Peyer's patch (tissue), 4 donors: ENCODE results near the gene TMEM117. TPM values are rescaled to one million over a fixed set of nuclear protein-coding genes. Genes with fewer than 3 reads are reported as not detected.

Experiments
- DNase-seq, 3 donors: peaks; one replicate each; pipeline ENCODE4 v3.0.0-alpha.2; 2017 to 2019
- H3K27ac ChIP-seq, 4 donors: fragments of 200-600 bp; sonication (generic); one replicate each; pipeline ENCODE4 v1.5.1; 2016 to 2019
- H3K27me3 ChIP-seq, 2 donors: fragments of 200-600 bp; sonication (generic); one replicate each; pipeline ENCODE4 v1.5.1; 2019
- H3K36me3 ChIP-seq, 3 donors: fragments of 200-600 bp; sonication (generic); one replicate each; pipeline ENCODE4 v1.5.1; 2016 to 2019
- H3K4me1 ChIP-seq, 4 donors: fragments of 200-600 bp; sonication (generic); one replicate each; pipeline ENCODE4 v1.5.1; 2016 to 2019
- H3K4me3 ChIP-seq, 4 donors: fragments of 200-600 bp; sonication (generic); 1 replicate in 3 of 4; 2 replicates in 1 of 4; pipeline ENCODE4 v1.5.1; 2016 to 2019; ENCODE audit warnings: mild to moderate bottlenecking in 1 of 4
- H3K9me3 ChIP-seq, 4 donors: fragments of 200-600 bp; sonication (generic); one replicate each; pipeline ENCODE4 v1.5.1; 2016 to 2019; ENCODE audit warnings: mild to moderate bottlenecking in 1 of 4
- POLR2A ChIP-seq, 2 donors: fragments of 450-650 bp; IDR thresholded peaks; one replicate each; pipeline ENCODE4 v1.5.1; 2017; ENCODE audit warnings: antibody characterized with exemption in 2 of 2, mild to moderate bottlenecking in 2 of 2, moderate library complexity in 2 of 2
- total RNA-seq, 4 donors: library from RNA; depleted of rRNA; stranded (reverse); fragments of >200 nt; gene quantifications; one replicate each; pipeline ENCODE4 v1.1.0, GENCODE V29; 2016
- TF ChIP-seq, protein P1 (sequence below), 6 experiments: fragments of 450-650 bp in 4 of 6; fragments of 200-600 bp in 2 of 6; sonication (generic) in 1 of 6; IDR thresholded peaks; one replicate each; pipeline ENCODE4 v1.5.1; 2017 to 2019; ENCODE audit warnings: antibody characterized with exemption in 6 of 6, mild to moderate bottlenecking in 3 of 6, moderate library complexity in 1 of 6

The TMEM117 gene
- total RNA-seq, 4 donors from 2014 or later: 10.7 to 60.1 (median 51.9) TPM

DNA sequence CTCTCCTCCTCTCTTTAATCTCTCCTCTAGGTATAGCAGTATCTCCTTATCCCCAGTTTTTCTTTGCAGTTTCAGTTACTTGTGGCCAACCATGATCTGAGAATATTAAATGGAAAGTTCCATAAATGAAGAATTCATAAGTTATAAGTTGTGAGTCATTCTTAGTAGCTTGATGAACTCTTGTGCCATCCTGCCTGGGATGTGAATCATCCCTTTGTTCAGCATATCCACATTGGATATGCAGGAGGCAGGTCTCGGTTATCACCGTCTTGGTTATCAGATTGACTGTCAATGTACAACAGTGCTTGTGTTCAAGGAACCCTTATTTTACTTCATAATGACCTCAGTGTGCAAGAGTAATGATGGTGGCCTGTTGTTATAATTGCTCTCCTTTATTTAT, 134.0 kb downstream of the TMEM117 start:
- peaks cover 0 to 5% (median 0%) of the 10 kb centered on the region in 3 donors for H3K36me3 ChIP-seq
- no peak for TF ChIP-seq POLR2A (IDR thresholded peaks at IDR 0.05)
- no peaks in the 10 kb centered on the region for H3K9me3 ChIP-seq
- no peak overlapping the region for H3K27ac ChIP-seq
- no peak overlapping the region for H3K4me3 ChIP-seq
- peak in 1 of 3 donors; percentile 54 for DNase-seq
- H3K4me1 ChIP-seq: no peaks in the 10 kb centered on the region
- no peaks in the 10 kb centered on the region for H3K27me3 ChIP-seq

DNA sequence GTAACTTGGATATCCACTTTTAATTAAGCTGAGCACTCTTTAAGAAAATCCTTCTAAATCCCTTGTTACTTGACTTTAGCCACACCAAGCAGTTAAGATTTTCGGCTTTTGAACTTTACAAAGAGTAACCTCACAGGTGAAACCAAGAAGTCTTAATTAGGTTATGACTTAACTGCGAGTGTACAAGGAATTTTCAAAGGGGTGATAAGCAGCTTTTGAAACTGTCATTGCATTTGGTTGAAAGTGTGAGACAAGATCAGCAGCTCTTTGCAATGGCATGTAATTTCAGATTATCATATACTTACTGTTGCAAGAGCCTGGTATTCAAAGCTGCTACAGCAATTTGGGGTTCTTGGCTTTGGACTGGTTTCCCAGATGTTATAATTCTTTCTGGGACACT, 137.5 kb downstream of the TMEM117 start:
- TF ChIP-seq, protein P1, sequence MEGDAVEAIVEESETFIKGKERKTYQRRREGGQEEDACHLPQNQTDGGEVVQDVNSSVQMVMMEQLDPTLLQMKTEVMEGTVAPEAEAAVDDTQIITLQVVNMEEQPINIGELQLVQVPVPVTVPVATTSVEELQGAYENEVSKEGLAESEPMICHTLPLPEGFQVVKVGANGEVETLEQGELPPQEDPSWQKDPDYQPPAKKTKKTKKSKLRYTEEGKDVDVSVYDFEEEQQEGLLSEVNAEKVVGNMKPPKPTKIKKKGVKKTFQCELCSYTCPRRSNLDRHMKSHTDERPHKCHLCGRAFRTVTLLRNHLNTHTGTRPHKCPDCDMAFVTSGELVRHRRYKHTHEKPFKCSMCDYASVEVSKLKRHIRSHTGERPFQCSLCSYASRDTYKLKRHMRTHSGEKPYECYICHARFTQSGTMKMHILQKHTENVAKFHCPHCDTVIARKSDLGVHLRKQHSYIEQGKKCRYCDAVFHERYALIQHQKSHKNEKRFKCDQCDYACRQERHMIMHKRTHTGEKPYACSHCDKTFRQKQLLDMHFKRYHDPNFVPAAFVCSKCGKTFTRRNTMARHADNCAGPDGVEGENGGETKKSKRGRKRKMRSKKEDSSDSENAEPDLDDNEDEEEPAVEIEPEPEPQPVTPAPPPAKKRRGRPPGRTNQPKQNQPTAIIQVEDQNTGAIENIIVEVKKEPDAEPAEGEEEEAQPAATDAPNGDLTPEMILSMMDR (IDR thresholded peaks at IDR 0.05): no peak
- no peak for TF ChIP-seq POLR2A (IDR thresholded peaks at IDR 0.05)
- no peak overlapping the region for H3K27ac ChIP-seq
- no peak overlapping the region for H3K4me3 ChIP-seq
- H3K36me3 ChIP-seq: peaks cover 0 to 5% (median 0%) of the 10 kb centered on the region in 3 donors
- no peaks in the 10 kb centered on the region for H3K4me1 ChIP-seq
- DNase-seq: no peak
- H3K9me3 ChIP-seq: no peaks in the 10 kb centered on the region
- H3K27me3 ChIP-seq: no peaks in the 10 kb centered on the region

DNA sequence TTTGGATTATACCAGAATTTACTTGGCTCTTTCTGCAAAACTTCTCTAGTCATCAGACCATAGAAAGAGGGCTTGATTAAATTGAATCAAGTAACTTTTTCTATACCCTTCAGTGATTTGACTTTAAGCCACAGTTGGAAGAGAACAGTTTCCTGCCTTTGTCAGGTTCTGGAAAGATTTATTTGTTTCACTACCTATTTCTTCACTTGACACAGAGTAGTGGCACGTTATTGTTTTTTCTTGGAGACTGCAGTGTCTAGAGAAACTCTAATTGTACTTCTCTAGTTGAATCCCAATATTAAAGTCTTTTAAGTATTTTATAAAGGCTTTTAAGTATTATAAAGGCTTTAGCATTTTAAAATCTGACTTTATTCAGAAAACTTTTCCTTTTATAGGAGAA, 138.1 kb downstream of the TMEM117 start:
- peaks cover 0 to 5% (median 0%) of the 10 kb centered on the region in 3 donors for H3K36me3 ChIP-seq
- no peaks in the 10 kb centered on the region for H3K4me1 ChIP-seq
- H3K27ac ChIP-seq: no peak overlapping the region
- H3K4me3 ChIP-seq: no peak overlapping the region
- no peaks in the 10 kb centered on the region for H3K9me3 ChIP-seq
- H3K27me3 ChIP-seq: no peaks in the 10 kb centered on the region
- no peak for DNase-seq
- TF ChIP-seq POLR2A (IDR thresholded peaks at IDR 0.05): no peak
- TF ChIP-seq, protein P1 (IDR thresholded peaks at IDR 0.05): no peak

DNA sequence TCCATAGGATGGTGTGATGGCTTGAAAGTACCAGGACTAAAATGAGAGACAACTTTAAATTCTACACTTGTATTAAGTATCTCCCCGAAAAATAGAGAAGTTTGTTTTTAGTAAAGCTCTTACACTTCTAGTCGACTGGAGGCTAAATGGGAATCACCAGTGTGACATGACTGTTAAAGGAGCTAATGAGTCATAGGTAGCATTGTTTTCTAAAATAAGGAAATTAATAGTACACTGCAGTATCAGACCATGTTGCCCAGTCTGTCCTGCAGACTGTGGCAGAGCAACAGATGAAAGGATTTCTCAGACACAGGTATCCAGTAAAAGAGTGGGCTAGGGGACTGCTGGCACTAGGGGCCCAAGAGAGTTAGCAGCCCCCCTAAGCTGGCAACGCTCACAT, 140.1 kb downstream of the TMEM117 start:
- no peak for TF ChIP-seq POLR2A (IDR thresholded peaks at IDR 0.05)
- TF ChIP-seq, protein P1 (IDR thresholded peaks at IDR 0.05): no peak
- Histone ChIP-seq H3K4me1 (no peaks in the 10 kb centered on the region), H3K27me3 (no peaks in the 10 kb centered on the region), H3K36me3 (peaks cover 0 to 5% (median 0%) of the 10 kb centered on the region in 3 donors), H3K4me3 (no peak overlapping the region), H3K27ac (no peak overlapping the region), H3K9me3 (no peaks in the 10 kb centered on the region)
- no peak for DNase-seq

DNA sequence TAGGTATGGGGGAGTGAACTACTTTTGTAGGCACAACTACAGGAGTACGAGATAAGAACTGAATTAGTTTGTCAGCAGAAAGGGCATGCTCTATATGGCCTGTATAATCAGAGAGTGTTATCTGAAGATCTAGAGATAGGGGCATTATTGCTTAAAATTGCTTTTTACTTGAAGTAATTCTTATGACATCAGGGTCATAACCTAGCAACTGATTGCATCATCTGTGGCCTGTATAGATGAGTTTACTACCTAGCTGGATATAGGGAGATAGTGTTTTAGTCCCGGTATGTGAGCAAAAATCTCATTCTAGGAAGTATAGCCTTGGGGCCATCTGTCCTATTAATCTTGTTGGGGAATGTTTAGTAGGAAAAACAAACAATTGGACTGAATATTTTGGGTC, 142.7 kb downstream of the TMEM117 start:
- Histone ChIP-seq H3K9me3 (no peaks in the 10 kb centered on the region), H3K4me1 (no peaks in the 10 kb centered on the region), H3K36me3 (no peaks in the 10 kb centered on the region), H3K27me3 (no peaks in the 10 kb centered on the region), H3K4me3 (no peak overlapping the region), H3K27ac (no peak overlapping the region)
- no peak for DNase-seq
- no peak for TF ChIP-seq POLR2A (IDR thresholded peaks at IDR 0.05)
- TF ChIP-seq, protein P1 (IDR thresholded peaks at IDR 0.05): no peak

DNA sequence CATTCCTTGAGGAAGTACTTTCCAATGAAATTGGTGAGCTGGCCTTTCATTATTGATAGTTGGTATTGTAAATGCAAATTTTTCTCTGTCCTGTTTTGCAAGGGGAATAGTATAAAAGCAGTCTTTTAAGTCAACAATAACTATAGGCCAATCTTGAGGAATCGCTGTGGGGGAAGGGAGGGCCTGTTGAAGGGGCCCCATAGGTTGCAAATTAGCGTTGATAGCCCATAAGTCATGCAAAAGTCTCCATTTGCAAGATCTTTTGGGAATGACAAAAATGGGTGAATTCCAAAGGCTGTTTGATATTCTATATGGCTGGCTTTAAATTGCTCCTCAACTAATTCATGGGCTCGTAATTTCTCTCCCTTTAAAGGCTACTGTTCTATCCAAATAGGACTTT, 143.6 kb downstream of the TMEM117 start:
- H3K27me3 ChIP-seq: no peaks in the 10 kb centered on the region
- no peaks in the 10 kb centered on the region for H3K9me3 ChIP-seq
- H3K4me1 ChIP-seq: no peaks in the 10 kb centered on the region
- TF ChIP-seq, protein P1 (IDR thresholded peaks at IDR 0.05): no peak
- no peak for TF ChIP-seq POLR2A (IDR thresholded peaks at IDR 0.05)
- H3K27ac ChIP-seq: no peak overlapping the region
- H3K36me3 ChIP-seq: no peaks in the 10 kb centered on the region
- DNase-seq: no peak
- H3K4me3 ChIP-seq: no peak overlapping the region
